OCI-LY1 (cell line): ENCODE results near the gene PNPLA6.

Source experiments
- EZH2 ChIP-seq: fragments of 200-600 bp; sonication (generic), shearing (Covaris generic); IDR thresholded peaks from 2 replicates; pipeline ENCODE4 v1.8.0; 2017; ENCODE audit warnings: borderline replicate concordance, mixed run types, mild to moderate bottlenecking, antibody characterized with exemption, low read length, moderate library complexity, mixed read lengths
- TF ChIP-seq, protein P1 (sequence below): fragments of 200-600 bp; sonication (generic), shearing (Covaris generic); IDR thresholded peaks from 2 replicates; pipeline ENCODE4 v1.5.1; 2017; ENCODE audit warnings: mild to moderate bottlenecking, antibody characterized with exemption, low read length, moderate library complexity, mixed read lengths

DNA sequence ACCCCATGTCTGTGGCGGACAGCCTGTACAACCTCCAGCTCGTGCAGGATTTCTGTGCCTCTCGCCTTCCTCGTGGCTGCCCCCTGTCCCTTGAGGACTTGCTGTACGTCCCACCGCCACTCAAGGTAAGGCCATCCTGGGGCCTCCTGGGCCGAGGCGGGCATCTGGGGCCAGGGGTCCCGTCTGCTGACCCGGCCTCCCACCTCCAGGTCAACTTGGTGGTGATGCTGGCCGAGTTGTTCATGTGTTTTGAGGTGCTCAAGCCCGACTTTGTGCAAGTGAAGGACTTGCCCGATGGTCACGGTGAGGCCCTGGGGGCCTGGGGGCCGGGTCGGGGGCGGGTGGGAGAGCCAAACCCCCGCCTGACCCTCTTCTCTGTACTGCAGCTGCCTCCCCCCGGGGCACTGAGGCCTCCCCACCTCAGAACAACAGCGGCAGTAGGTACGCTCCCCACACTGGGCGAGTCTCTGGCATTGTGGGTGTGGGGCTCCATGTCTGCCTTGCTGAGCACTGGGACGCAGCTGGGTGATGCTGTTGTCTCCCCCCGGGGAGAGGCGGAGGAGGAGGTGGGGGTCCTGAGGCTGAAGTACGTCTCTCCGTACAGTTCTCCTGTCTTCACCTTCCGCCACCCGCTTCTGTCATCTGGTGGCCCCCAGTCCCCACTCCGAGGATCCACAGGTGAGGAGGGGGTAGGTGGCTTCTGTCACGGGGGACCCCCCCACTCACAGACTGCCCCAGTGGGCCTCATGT lies 75.1 kb downstream of the PNPLA6 start:
- TF ChIP-seq, protein P1, sequence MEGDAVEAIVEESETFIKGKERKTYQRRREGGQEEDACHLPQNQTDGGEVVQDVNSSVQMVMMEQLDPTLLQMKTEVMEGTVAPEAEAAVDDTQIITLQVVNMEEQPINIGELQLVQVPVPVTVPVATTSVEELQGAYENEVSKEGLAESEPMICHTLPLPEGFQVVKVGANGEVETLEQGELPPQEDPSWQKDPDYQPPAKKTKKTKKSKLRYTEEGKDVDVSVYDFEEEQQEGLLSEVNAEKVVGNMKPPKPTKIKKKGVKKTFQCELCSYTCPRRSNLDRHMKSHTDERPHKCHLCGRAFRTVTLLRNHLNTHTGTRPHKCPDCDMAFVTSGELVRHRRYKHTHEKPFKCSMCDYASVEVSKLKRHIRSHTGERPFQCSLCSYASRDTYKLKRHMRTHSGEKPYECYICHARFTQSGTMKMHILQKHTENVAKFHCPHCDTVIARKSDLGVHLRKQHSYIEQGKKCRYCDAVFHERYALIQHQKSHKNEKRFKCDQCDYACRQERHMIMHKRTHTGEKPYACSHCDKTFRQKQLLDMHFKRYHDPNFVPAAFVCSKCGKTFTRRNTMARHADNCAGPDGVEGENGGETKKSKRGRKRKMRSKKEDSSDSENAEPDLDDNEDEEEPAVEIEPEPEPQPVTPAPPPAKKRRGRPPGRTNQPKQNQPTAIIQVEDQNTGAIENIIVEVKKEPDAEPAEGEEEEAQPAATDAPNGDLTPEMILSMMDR = no peak
- TF ChIP-seq EZH2 = no peak
